OCI-M1 (cell line): Measurements from ENCODE around the gene C13orf42.

ENCODE experiments used
- DNase-seq: peaks from one replicate; lab custom pipeline; 2025; lab: John Stamatoyannopoulos, UW

Gene C13orf42

GRCh38 chr13:51065372-51066090 lies 45.5 kb downstream of the C13orf42 start:
- no peak for DNase-seq

- no peak for DNase-seq
Measured at GRCh38 chr13:51064753-51065152, 46.3 kb downstream of the C13orf42 start.

GRCh38 chr13:51063909-51064308 lies 47.2 kb downstream of the C13orf42 start:
- DNase-seq, result no peak

- DNase-seq, result no peak
Measured at GRCh38 chr13:51058461-51059167, 52.5 kb downstream of the C13orf42 start.

GRCh38 chr13:51057906-51058305 lies 53.2 kb downstream of the C13orf42 start:
- DNase-seq, result no peak

GRCh38 chr13:51057001-51057400 lies 54.1 kb downstream of the C13orf42 start:
- DNase-seq, result no peak

- DNase-seq, result no peak
Measured at GRCh38 chr13:51052581-51052980, 58.5 kb downstream of the C13orf42 start.

GRCh38 chr13:51050021-51050830 lies 60.8 kb downstream of the C13orf42 start:
- DNase-seq, result no peak

- no peak for DNase-seq
Measured at GRCh38 chr13:51048616-51049015, 62.5 kb downstream of the C13orf42 start.

GRCh38 chr13:51048166-51048461 lies 63.0 kb downstream of the C13orf42 start:
- no peak for DNase-seq

- peak; percentile 35 for DNase-seq
Measured at GRCh38 chr13:51047434-51048165, 63.5 kb downstream of the C13orf42 start.

- no peak for DNase-seq
Measured at GRCh38 chr13:51045451-51045850, 65.6 kb downstream of the C13orf42 start.

- no peak for DNase-seq
Measured at GRCh38 chr13:51044023-51044665, 66.9 kb downstream of the C13orf42 start.

- no peak for DNase-seq
Measured at GRCh38 chr13:51043310-51043709, 67.8 kb downstream of the C13orf42 start.

GRCh38 chr13:51041710-51042109 lies 69.4 kb downstream of the C13orf42 start:
- no peak for DNase-seq

GRCh38 chr13:51041126-51041525 lies 69.9 kb downstream of the C13orf42 start:
- no peak for DNase-seq

GRCh38 chr13:51040431-51040830 lies 70.6 kb downstream of the C13orf42 start:
- DNase-seq, result no peak

GRCh38 chr13:51036418-51036817 lies 74.7 kb downstream of the C13orf42 start:
- DNase-seq, result no peak

GRCh38 chr13:51035978-51036377 lies 75.1 kb downstream of the C13orf42 start:
- no peak for DNase-seq

- DNase-seq, result no peak
Measured at GRCh38 chr13:51035469-51035868, 75.6 kb downstream of the C13orf42 start.

GRCh38 chr13:51034906-51035305 lies 76.2 kb downstream of the C13orf42 start:
- DNase-seq, result no peak
